ENCODE results near the gene OGFOD2.

GRCh38 chr12:122969676-122970075 is 5.4 kb upstream of the OGFOD2 start:
- TF ChIP-seq, protein P1, sequence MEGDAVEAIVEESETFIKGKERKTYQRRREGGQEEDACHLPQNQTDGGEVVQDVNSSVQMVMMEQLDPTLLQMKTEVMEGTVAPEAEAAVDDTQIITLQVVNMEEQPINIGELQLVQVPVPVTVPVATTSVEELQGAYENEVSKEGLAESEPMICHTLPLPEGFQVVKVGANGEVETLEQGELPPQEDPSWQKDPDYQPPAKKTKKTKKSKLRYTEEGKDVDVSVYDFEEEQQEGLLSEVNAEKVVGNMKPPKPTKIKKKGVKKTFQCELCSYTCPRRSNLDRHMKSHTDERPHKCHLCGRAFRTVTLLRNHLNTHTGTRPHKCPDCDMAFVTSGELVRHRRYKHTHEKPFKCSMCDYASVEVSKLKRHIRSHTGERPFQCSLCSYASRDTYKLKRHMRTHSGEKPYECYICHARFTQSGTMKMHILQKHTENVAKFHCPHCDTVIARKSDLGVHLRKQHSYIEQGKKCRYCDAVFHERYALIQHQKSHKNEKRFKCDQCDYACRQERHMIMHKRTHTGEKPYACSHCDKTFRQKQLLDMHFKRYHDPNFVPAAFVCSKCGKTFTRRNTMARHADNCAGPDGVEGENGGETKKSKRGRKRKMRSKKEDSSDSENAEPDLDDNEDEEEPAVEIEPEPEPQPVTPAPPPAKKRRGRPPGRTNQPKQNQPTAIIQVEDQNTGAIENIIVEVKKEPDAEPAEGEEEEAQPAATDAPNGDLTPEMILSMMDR (IDR thresholded peaks at IDR 0.05): no peak
- no peak for TF ChIP-seq EZH2 (IDR thresholded peaks at IDR 0.05; ENCODE audit: borderline replicate concordance, insufficient read depth, low read depth, low read length, poor library complexity, severe bottlenecking)
